Panc1 (cell line): ENCODE measurements around the gene CHTF8. TPM values are rescaled to one million over a fixed set of nuclear protein-coding genes. Genes with fewer than 3 reads are reported as not detected.

Source experiments
- ATAC-seq: fragments of 200-7000 bp; cut with Tn5 transposase; 2 replicates; pipeline ENCODE4 v1.9.1; 2020; ENCODE audit warnings: mild to moderate bottlenecking, moderate library complexity
- BruUV-seq: library from RNA; stranded (reverse); fragments of 400-500 nt; replicated peaks from 2 replicates; lab custom pipeline; 2021; lab: Mats Ljungman, UMichigan
- CTCF ChIA-PET: fragments of 300-600 bp; sonication (Branson Sonifier 250); formaldehyde crosslinking; loops from one replicate; lab custom pipeline; 2022; ENCODE audit warnings: antibody characterized with exemption; lab: Charles Lee
- POLR2A ChIA-PET: fragments of 300-600 bp; sonication (Branson Sonifier 250); formaldehyde crosslinking; loops from one replicate; lab custom pipeline; 2022; ENCODE audit warnings: antibody characterized with exemption; lab: Charles Lee
- DNase-seq: peaks from one replicate; pipeline ENCODE4 v3.0.0-alpha.2; 2010; ENCODE audit warnings: low read depth, low spot score
- H3K27ac ChIP-seq: 2 replicates; pipeline ENCODE4 v1.5.1; 2011; ENCODE audit warnings: mild to moderate bottlenecking, low read length, inconsistent platforms
- H3K27me3 ChIP-seq: fragments of 200-500 bp; sonication (Bioruptor generic); 2 replicates; pipeline ENCODE4 v1.6.0; 2014; ENCODE audit warnings: low read length, inconsistent platforms; ENCODE audit not compliant: control insufficient read depth, insufficient read depth
- H3K36me3 ChIP-seq: fragments of 200-500 bp; sonication (Bioruptor generic); 2 replicates; pipeline ENCODE4 v1.5.1; 2014; ENCODE audit warnings: inconsistent platforms, mild to moderate bottlenecking, low read length, moderate library complexity; ENCODE audit not compliant: control insufficient read depth, insufficient read depth
- H3K4me1 ChIP-seq: 2 replicates; pipeline ENCODE4 v1.5.1; 2011; ENCODE audit warnings: inconsistent platforms, mild to moderate bottlenecking, low read length, moderate library complexity; ENCODE audit not compliant: control insufficient read depth, insufficient read depth
- H3K4me3 ChIP-seq, 2 experiments: 2 replicates each; pipeline ENCODE4 v1.5.1; 2011 to 2012; ENCODE audit warnings: low read depth in 2 of 2, low read length in 2 of 2, mild to moderate bottlenecking in 2 of 2, inconsistent platforms in 1 of 2, moderate library complexity in 1 of 2
- H3K9me3 ChIP-seq: fragments of 200-500 bp; sonication (Bioruptor generic); 2 replicates; pipeline ENCODE4 v1.5.1; 2014; ENCODE audit warnings: low read depth, mild to moderate bottlenecking, inconsistent platforms, low read length, moderate library complexity; ENCODE audit not compliant: control insufficient read depth, insufficient read depth
- CTCF ChIP-seq: fragments of 450-650 bp; IDR thresholded peaks from 2 replicates; pipeline ENCODE4 v1.5.1; 2017; ENCODE audit warnings: mild to moderate bottlenecking
- POLR2AphosphoS5 ChIP-seq: IDR thresholded peaks from 2 replicates; pipeline ENCODE4 v1.6.1; 2012; ENCODE audit warnings: mild to moderate bottlenecking, low read depth, low read length, moderate library complexity
- REST ChIP-seq, 2 experiments: IDR thresholded peaks; 2 replicates each; pipeline ENCODE4 v1.6.1; 2011 to 2012; ENCODE audit warnings: low read depth in 2 of 2, control low read depth in 1 of 2, low read length in 1 of 2, mild to moderate bottlenecking in 1 of 2, moderate library complexity in 1 of 2; ENCODE audit not compliant: insufficient read depth in 1 of 2
- SIN3A ChIP-seq: IDR thresholded peaks from 2 replicates; pipeline ENCODE4 v1.6.1; 2012; ENCODE audit warnings: low read depth, mild to moderate bottlenecking, low read length, moderate library complexity, borderline replicate concordance; ENCODE audit not compliant: insufficient read depth
- TCF7L2 ChIP-seq: IDR thresholded peaks from 2 replicates; pipeline ENCODE4 v1.6.1; 2011; ENCODE audit warnings: mild to moderate bottlenecking, low read depth, low read length, inconsistent platforms
- in situ Hi-C: cut with HindIII; loops from 2 replicates; pipeline ENCODE4 v1.10.0; 2016; ENCODE audit warnings: low sequenced_read_pairs, low pct_unique_long_range_greater_than_20kb
- intact Hi-C: fragments of 100-400 bp; cut with micrococcal nuclease; formaldehyde crosslinking; loops from one replicate; pipeline ENCODE4 v1.10.0; 2022; ENCODE audit not compliant: unreplicated experiment
- total RNA-seq: library from RNA; stranded (reverse); gene quantifications from one replicate; pipeline ENCODE4 v1.2.1, GENCODE V29; 2021; ENCODE audit not compliant: unreplicated experiment

CHTF8 gene
- total RNA-seq, 1 experiment from 2014 or later: 116 TPM

- no TSS peak for BruUV-seq
- POLR2A ChIA-PET: interaction anchor here (0.5 to 0.6 kb wide), 4 partner anchors 18 to 821 kb away, joined by 3 to 5 read pairs (median 3); no protein-coding TSS in a partner anchor
- CTCF ChIA-PET: no interaction called here
- intact Hi-C loops: no loop called here
- Histone ChIP-seq H3K9me3 (no peaks in the 10 kb centered on the region), H3K27ac (peak overlapping the region; percentile 87), H3K4me1 (peaks cover 17% of the 10 kb centered on the region), H3K4me3 (peak overlapping the region; percentile 61 to 85), H3K27me3 (no peaks in the 10 kb centered on the region), H3K36me3 (peaks cover 9% of the 10 kb centered on the region)
- DNase-seq (no peak), ATAC-seq (no peak)
- in situ Hi-C loops: no loop called here
- TF ChIP-seq POLR2AphosphoS5: no peak
- no peak for TF ChIP-seq CTCF
- TF ChIP-seq SIN3A: no peak
- no peak for TF ChIP-seq TCF7L2
- no peak for TF ChIP-seq REST (IDR thresholded peaks at IDR 0.05; ENCODE audit: insufficient read depth in 1 of 2, low read depth in 2 of 2, low read length in 1 of 2)
Measured at GRCh38 chr16:69133373-69133954, 1.1 kb upstream of the CHTF8 start.

GRCh38 chr16:69131839-69132423 lies 457 bp downstream of the CHTF8 start:
- intact Hi-C loops (no loop called here), in situ Hi-C loops (no loop called here)
- Histone ChIP-seq H3K9me3 (no peaks in the 10 kb centered on the region), H3K27ac (peak overlapping the region; percentile 89), H3K4me3 (peak overlapping the region; percentile 61 to 92), H3K36me3 (peaks cover 9% of the 10 kb centered on the region), H3K27me3 (no peaks in the 10 kb centered on the region), H3K4me1 (peaks cover 17% of the 10 kb centered on the region)
- CTCF ChIA-PET: interaction anchor here (0.5 to 0.6 kb wide), 2 partner anchors 16 to 833 kb away, joined by 6 to 15 read pairs; no protein-coding TSS in a partner anchor
- no peak for TF ChIP-seq REST (IDR thresholded peaks at IDR 0.05; ENCODE audit: insufficient read depth in 1 of 2, low read depth in 2 of 2, low read length in 1 of 2)
- ATAC-seq: peak; percentile 75
- POLR2A ChIA-PET: interaction anchor here (0.6 to 0.7 kb wide), 2 partner anchors 101 to 129 kb away, joined by 3 to 4 read pairs; no protein-coding TSS in a partner anchor
- DNase-seq: no peak
- no TSS peak for BruUV-seq
